SHP77 treated with DMSO at 0.1 percent for 48 hours (cell line): ENCODE data around the gene MICOS13.

Source experiments
- DNase-seq: peaks from one replicate; lab custom pipeline; 2025; lab: John Stamatoyannopoulos, UW

Gene MICOS13

GRCh38 chr19:5628461-5628860 is 51.9 kb downstream of the MICOS13 start:
- no peak for DNase-seq
